ENCODE results near the gene CTXND1. TPM values are rescaled to one million over a fixed set of nuclear protein-coding genes. Genes with fewer than 3 reads are reported as not detected.

CTXND1 gene
- total and polyA plus RNA-seq, 2 of the 8 experiments (the other 6 are each of a cell fraction or from before 2014, with no cell fraction given) = 0.03 TPM; not detected in 1

DNA sequence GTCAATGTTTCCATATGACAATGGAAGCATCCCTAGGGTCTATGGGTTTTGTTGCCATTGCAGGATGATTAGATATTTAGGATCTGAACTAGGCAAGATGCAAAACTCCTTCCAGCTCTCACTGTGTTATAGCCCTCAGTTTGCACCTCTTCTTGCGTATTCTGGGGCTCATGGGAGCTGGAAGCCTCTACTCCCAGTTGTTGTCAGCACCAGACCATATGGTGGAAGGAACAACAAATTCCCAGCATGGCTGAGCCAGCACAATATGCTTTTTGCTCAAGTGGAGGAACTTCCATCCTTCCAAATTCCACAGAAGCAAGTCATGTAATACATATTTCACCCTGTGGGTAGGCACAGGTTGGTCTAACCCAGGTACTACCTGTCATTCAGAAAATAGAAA, 18.5 kb upstream of the CTXND1 start:
- 0 out of 7 replicates have a peak, but pooled peaks cover 0 to 2% (median 0%) of the 10 kb centered on the region in 4 experiments for H3K27me3 ChIP-seq (replicated peaks in 1 of 4; ENCODE audit: control insufficient read depth in 3 of 4, extremely low read depth in 1 of 4, insufficient read depth in 3 of 4, low read length in 3 of 4)
- CTCF ChIA-PET (ENCODE audit: partially characterized antibody) = interaction anchor here (0.8 to 2.0 kb wide), 4 partner anchors 11 to 37 kb away, joined by 4 to 9 read pairs (median 5); no protein-coding TSS in a partner anchor
- H3K23ac ChIP-seq (ENCODE audit: insufficient read length) = no peak overlapping the region
- no peaks in the 10 kb centered on the region for H3K79me1 ChIP-seq (ENCODE audit: low read depth, low read length)
- no peak overlapping the region for H4K5ac ChIP-seq (ENCODE audit: insufficient read length, low read depth, low read length)
- H3K23me2 ChIP-seq (ENCODE audit: low read depth, low read length) = no peaks in the 10 kb centered on the region
- no peak overlapping the region for H3K9ac ChIP-seq (replicated peaks in 1 of 4; ENCODE audit: extremely low read depth in 1 of 4, low read depth in 3 of 4, low read length in 3 of 4)
- H3K36me3 ChIP-seq (ENCODE audit: control insufficient read depth in 2 of 4, insufficient read depth in 4 of 4, low read length in 3 of 4) = no peaks in the 10 kb centered on the region
- H3K4me1 ChIP-seq (replicated peaks in 1 of 4; ENCODE audit: control insufficient read depth in 3 of 4, insufficient read depth in 4 of 4, low read length in 3 of 4) = no peaks in the 10 kb centered on the region
- no peaks in the 10 kb centered on the region for H4K20me1 ChIP-seq (replicated peaks in 1 of 2; ENCODE audit: control insufficient read depth in 1 of 2, insufficient read depth in 2 of 2, low read length in 2 of 2)
- no peak overlapping the region for H2BK20ac ChIP-seq (ENCODE audit: low read length)
- H2BK120ac ChIP-seq (replicated peaks; ENCODE audit: low read depth, low read length) = no peak overlapping the region
- H3K56ac ChIP-seq (replicated peaks; ENCODE audit: insufficient read length, low read depth, low read length) = no peak overlapping the region
- DNase-seq (ENCODE audit: low read depth in 1 of 2, low spot score in 2 of 2) (no peak), FAIRE-seq (no peak)
- no peak overlapping the region for H3K18ac ChIP-seq (ENCODE audit: extremely low read depth, low read length)
- no peak overlapping the region for H3K14ac ChIP-seq (ENCODE audit: insufficient read length)
- H4K8ac ChIP-seq (ENCODE audit: extremely low read depth, insufficient read depth, low read length) = 0 out of 2 replicates have a peak overlapping the region, but pooled peaks have one; percentile 30
- POLR2A ChIA-PET (ENCODE audit: partially characterized antibody) = no interaction called here
- no peak overlapping the region for H2AK5ac ChIP-seq (ENCODE audit: low read depth, low read length)
- no peak overlapping the region for H2AFZ ChIP-seq (ENCODE audit: low read length)
- no peak overlapping the region for H2BK5ac ChIP-seq (ENCODE audit: low read depth, low read length)
- no peaks in the 10 kb centered on the region for H3K79me2 ChIP-seq (ENCODE audit: control insufficient read depth in 1 of 2, insufficient read depth in 2 of 2, low read length in 2 of 2)
- no peak overlapping the region for H2BK15ac ChIP-seq (ENCODE audit: low read length)
- no peaks in the 10 kb centered on the region for H3K9me3 ChIP-seq (ENCODE audit: insufficient read depth in 2 of 2, low read depth in 1 of 2, low read length in 1 of 2)
- TF ChIP-seq CTCF (IDR thresholded peaks at IDR 0.05; ENCODE audit: control extremely low read depth in 1 of 3, insufficient read depth in 1 of 3, low read depth in 1 of 3, low read length in 3 of 3) (no peak), KDM4A (IDR thresholded peaks at IDR 0.05; ENCODE audit: low read depth, low read length, severe bottlenecking) (no peak), RXRA (IDR thresholded peaks at IDR 0.05; ENCODE audit: insufficient read depth, low read depth, low read length) (no peak), CREB1 (IDR thresholded peaks at IDR 0.05) (no peak), SUZ12 (IDR thresholded peaks at IDR 0.05; ENCODE audit: low read length) (no peak)
- no peak overlapping the region for H3K4me2 ChIP-seq (ENCODE audit: insufficient read depth in 1 of 2, low read depth in 2 of 2, low read length in 2 of 2)
- H3K4ac ChIP-seq (replicated peaks; ENCODE audit: insufficient read length, low read depth, low read length) = no peak overlapping the region
- no peak overlapping the region for H4K91ac ChIP-seq (replicated peaks; ENCODE audit: insufficient read length, low read length)
- H3K4me3 ChIP-seq (ENCODE audit: extremely low read depth in 1 of 4, insufficient read depth in 2 of 4, low read depth in 3 of 4, low read length in 4 of 4) = no peak overlapping the region
- H2BK12ac ChIP-seq (ENCODE audit: low read depth, low read length) = no peak overlapping the region
- H3K27ac ChIP-seq (ENCODE audit: low read depth, low read length) = no peak overlapping the region
- WGBS, 2 experiments (ENCODE audit: extremely low coverage in 1 of 2, insufficient coverage in 1 of 2, insufficient read length in 1 of 2, insufficient replicate concordance in 2 of 2, low coverage in 1 of 2, low lambda C conversion rate in 2 of 2, missing lambda C conversion rate in 1 of 2) = 100% methylated on average over 1 of the region's 1 CpG; no CpG with 5 or more reads in 1 of the 2 experiments

Data from H1 (cell line).